GM19351 (cell line): ENCODE data around the gene PRR35.

Source experiments
- ATAC-seq: cut with Tn5 transposase; IDR thresholded peaks from one replicate; pipeline ENCODE4 v1.9.1; 2021; ENCODE audit warnings: mild to moderate bottlenecking, moderate library complexity; ENCODE audit not compliant: unreplicated experiment

Gene PRR35

DNA sequence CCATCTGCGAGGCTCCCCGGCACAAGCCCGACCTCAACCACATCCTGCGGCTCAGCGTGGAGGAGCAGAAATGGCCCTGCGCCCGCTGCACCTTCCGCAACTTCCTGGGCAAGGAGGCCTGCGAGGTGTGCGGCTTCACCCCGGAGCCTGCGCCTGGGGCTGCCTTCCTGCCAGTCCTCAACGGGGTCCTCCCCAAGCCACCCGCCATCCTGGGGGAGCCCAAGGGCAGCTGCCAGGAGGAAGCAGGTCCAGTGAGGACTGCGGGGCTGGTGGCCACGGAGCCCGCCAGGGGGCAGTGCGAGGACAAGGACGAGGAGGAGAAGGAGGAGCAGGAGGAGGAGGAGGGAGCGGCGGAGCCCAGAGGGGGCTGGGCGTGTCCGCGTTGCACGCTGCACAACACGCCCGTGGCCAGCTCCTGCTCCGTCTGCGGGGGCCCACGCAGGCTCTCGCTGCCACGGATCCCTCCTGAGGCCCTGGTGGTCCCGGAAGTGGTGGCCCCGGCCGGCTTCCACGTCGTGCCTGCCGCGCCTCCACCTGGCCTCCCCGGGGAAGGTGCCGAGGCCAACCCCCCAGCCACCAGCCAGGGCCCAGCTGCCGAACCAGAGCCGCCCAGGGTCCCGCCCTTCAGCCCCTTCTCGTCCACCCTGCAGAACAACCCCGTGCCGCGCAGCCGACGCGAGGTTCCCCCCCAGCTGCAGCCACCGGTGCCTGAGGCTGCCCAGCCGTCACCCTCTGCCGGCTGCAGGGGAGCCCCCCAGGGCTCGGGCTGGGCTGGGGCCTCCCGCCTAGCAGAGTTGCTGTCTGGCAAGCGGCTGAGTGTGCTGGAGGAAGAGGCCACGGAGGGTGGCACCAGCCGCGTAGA is 13.1 kb upstream of the PRR35 start:
- ATAC-seq, result no peak

DNA sequence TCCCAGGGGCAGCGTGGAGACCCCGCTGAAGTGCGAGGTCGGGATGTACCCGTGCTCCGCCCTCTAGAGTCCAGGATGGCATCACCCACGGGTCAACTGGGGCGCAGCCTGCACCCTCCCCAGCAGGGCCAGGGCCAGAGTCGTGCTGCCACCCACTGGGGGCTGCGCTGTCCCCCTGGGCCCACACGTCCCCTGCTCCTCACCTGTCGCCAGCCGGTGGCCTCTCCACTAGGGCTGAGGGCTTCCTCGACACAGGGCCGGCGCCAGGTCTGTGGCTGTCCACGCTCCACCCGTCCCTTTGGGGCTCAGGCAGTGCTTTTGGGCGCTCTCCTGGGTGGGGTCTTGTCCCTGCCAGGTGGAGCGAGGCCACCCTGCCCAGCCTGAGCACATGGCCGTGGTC is 11.6 kb upstream of the PRR35 start:
- no peak for ATAC-seq

DNA sequence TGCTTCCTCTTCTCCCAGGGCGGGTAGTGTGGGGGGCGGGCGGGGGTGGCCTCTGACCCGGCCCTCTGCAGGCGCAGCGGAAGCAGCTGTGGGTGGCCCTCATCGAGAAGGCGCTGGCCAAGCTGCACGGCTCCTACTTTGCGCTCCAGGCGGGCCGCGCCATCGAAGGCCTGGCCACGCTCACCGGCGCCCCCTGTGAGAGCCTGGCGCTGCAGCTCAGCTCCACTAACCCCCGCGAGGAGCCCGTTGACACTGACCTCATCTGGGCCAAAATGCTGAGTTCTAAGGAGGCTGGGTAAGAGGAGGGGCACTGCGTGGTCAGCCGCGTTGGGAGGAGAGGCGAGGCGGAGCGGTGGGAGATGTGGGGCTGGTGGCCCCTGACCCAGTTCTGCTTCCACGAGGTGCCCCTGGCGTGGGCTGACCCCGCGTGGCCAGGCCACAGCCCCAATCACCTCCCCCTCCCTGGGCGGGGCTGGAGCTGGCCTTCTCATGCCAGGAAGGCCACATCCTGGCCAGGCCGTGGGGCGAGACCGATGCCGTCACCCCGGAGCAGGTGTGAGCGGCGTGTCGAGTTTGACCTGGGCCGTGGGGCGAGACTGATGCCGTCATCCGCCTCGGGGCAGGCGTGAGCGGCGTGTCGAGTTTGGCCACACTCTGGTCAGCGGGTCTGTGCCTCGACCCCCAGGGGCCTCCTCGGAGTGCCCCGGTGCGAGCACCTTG is 10.5 kb upstream of the PRR35 start:
- ATAC-seq, result no peak

DNA sequence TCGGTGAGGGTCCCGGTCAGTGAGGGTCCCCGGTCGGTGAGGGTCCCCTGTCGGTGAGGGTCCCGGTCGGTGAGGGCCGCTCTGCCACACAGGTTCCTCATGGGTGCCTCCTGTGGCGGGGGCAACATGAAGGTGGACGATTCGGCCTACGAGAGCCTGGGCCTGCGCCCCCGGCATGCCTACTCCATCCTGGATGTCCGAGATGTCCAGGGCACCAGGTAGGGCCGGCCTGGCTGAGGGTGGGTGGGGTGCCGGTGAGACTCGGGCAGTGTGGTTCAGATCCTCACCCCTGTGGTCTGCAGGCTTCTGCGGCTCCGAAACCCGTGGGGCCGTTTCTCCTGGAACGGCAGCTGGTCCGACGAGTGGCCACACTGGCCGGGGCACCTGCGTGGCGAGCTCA is 9.0 kb upstream of the PRR35 start:
- ATAC-seq, result no peak

DNA sequence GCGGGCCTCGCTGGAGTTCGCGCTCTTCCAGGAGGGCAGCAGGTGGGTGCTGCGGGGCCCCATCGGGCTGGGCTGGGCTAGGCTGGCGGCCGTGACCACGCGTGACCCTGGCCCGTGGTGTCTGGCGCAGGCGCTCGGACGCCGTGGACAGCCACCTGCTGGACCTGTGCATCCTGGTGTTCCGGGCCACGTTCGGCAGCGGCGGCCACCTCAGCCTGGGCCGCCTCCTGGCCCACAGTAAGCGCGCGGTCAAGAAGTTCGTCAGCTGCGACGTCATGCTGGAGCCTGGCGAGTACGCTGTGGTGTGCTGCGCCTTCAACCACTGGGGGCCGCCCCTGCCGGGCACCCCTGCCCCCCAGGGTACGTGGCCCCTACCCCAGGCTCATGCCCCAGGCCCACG is 8.0 kb upstream of the PRR35 start:
- no peak for ATAC-seq

DNA sequence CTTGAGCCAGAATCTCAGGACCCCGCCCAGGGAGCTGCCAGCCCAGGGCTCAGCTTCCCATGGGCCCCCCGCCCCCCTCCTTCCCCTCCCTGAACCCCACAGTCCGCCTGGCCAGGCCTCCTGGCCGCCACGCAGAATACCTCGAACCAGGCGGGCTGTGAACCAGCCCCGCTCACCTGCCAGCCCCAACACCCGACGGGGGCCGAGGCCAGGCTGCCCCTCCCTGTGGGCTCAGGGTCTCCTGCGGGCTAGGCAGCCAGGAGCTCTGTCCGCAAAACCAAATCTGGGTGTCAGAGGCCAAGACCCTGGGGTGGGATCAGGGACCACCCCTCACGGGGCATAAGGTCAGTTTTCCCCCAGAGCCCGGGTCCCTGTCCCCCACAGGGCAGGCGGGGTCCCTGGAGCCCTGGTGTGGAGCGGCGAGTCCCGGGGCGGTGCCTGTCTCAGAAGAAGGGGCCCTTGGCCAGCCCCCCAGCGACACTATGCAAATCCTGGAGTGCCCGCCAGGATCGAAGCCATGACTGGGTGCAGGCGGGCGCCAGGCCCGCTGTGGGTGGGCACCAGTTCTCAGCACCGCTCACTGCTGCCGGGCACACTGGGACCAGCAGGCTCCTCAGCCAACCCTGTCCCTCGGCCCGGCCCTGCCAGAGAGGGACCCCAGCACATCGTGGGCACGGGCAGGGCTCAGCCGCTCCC is 6.4 kb upstream of the PRR35 start:
- no peak for ATAC-seq

DNA sequence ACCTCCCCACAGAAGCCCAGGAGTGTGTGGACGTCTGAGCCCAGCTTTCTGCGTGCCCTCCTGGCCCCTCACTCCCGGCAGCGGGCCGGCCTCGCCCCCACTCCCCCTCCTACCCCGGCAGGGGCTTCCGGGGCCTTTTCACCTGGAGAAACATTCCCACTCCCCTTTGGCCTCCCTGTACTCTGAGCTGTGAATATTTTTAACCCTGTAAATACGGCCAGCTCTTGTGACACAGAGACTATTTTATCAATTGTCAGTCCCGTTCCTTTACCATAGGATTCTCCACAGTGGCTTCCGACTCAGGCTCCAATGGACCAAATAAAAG is 5.9 kb upstream of the PRR35 start:
- no peak for ATAC-seq

DNA sequence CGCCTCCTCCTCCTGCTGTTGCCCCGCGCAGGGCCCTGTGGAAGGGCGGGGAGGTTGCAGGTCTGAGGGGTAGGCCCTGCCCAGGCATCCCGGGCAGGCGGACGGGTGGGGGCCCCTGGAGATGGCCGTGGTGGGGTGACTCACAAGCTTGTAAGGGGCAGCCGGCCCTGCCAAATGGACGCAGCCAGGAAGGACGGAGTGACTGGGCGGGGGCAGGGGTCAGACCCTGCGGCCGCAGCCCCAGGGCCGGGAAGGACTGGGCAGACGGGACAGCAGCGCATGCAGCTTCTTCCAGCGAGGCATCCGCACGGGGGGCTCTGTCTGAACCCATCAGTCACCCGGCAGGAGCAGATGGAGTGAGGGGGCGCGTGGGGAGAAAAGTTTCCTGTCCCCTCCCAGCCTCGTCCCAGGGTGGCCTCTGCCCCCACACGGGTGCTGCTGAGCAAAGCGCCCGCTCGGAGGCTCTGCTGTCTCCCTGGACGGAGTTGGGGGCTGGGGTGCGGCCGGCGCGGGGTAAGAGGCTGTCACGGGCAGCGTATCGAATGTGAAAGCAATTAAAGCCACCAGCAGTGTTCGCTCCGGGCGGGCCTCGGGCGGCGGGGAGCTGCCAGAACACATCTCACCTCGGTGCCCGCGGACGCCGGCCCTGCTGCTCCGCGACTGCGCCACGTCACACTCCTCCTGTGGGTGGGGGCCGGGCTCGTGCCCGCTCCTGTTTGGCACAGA is 5.4 kb upstream of the PRR35 start:
- ATAC-seq, result no peak

DNA sequence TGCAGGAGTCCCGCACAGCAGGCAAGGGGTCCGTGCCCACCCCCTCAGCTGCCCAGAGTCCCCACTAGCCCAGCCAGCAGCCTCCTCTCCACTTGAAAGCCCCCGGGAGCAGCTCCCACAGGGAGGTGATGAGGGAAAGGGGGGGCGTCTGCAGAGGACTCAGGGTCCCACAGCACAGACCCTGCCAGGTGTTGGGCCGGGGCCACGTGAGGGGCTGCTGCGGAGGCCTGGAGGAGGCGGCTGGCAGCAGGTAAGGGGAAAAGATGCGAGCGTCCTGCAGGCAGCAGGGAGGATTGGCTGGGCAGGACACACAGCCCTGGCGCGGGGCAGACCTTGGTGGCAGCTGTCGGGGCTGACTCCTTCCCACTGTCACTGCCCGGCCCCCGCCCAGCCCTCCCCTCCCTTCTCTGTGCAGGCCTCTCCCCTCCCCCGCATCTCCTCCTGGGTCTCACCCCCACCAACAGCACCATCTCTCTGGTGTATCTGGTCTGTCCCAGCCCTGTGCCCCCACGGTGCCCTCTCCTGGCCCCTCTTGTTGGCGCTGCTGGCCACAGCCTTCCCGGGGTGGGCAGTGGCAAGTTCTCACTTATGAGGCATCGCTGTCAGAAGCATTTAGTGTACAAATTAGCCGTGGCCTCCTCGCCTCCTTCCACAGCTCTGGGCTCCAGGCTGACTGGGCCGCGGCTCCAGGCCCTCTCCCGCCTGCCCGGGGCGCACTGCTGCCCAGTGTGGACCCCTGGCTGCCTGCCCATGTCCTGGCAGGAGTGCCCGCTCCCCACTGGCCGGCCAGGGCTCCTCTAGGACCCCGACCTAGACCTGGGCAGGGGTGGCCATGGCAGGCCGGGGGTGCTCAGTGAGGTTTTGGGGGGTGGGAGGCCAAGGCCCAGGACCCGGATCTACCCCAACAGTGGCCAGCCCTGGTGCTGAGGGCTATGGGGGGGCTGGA is 4.4 kb upstream of the PRR35 start:
- no peak for ATAC-seq

DNA sequence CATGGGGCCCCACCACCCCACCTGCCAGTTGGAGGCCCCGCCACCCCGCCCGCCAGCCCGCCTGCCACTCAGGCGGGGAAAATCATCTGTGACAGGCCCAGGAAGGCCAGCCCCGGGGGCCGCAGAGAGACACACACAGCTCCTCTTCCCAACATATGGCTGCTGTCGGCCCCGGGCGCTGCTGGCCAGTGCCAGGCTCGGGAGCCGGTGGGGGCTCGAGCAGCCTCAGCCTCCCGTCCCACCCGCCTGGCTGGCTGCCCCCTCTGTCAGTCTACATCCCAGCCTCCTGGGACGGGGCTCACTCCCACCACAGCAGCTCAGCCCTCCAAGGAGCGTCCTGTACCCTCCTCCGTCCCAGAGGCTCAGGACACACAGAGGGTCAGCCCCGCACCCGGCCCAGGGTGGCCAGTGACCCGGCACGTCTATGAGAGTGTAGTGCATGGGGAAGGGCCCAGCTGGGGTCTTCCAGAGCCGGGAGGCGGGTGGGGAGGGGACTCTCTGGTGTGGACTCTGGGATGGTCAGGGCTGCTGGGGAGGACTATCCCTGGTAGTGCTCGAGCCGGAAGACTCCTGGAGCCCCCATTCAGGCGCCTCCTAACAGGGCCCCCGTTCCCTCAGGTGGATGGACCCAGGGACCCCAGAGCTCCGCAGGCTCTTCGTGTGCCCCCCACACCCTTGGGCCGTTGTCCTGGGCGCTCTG is 3.6 kb upstream of the PRR35 start:
- no peak for ATAC-seq

DNA sequence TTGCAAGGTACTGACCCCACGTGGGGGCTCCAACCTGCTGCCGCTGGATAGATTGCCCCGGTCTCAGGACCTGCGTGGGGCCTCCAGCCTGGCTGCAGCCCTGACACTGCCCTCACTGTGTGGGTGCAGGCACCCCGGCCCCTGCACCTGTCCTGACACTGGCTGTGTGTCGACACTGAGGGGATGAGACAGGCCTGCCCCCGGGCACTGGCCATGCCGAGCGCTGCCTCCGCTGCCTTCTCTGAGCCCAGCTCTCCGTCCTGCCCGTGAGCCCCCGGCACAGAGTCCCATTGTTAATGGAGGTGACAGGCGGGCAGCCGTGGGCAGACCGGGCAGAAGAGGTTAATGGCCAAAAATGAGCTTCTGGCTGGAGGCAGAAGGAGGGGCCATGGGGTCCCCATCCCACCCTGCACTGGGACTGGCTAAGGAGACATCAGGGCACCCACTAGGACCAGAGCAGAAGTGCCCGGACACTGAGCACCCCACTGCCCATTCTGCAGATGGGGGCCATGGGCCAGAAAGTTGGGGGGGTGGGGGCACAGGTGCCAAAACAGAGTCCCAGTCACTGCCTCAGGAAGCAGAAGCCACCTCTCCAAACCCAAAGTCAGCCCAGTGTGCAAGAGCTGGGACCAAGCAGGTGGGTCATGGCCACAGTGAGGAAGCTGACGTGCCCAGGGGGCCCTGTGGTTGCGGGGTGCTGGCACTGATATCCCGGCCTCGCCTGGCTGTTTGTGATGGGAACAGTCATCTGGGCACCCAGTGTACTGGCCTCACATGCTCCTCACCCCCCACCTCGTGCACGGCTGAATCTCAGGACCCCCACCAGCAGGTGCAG is 2.5 kb upstream of the PRR35 start:
- ATAC-seq, result no peak

DNA sequence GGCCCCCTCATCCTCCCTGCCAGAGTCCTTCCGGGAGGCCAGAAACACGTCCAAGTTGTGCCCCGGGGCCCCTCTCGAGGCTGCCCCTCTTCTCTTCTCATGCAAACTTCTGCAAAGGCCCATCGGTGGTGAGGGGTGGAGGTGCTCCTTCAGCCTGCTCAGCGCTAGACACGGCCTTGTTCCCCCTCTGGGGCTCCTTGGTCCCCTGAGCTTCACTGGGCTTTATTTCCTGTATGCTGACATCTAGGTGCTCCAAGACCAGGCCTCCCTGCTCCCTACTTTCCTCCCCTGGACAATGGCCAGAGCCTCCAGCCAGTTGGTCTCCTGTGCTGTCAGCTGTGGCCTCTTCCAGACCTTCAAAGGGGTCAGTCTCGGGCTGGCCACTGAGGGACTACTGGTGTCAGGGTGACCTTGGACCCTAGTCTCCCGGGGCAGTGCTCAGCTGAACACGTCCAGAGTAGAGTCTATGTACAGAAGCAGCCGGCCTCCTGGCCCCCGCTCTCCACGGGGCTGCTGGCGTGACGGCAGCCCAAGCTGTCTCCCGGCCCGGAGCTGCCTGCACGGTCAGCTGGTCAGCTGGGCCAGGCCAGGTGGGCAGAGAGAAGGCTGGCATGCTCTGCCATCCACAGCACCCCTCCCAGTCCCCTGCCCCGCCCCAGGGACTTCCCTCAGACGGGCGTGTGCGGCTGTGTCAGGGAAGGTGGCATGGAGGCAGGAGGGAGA is 1.7 kb upstream of the PRR35 start:
- no peak for ATAC-seq

DNA sequence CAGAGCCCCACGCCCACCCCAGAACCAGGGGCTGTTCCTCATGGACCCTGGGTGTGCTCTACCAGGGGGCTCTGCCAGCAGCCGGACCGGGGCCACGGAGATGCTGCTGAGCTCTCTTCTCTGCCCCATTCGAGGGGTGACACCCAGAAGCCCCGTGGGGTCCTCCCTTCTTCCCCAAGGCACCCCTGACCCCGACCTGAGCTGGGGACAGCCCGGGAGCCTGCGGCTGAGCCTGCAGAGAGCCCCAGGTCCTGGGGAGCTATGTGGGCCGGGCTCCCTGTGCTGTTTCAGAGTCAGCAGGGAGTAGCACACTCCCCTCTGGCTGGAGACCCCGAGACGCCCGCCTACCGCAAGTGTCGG is 1.2 kb upstream of the PRR35 start:
- ATAC-seq, result no peak

DNA sequence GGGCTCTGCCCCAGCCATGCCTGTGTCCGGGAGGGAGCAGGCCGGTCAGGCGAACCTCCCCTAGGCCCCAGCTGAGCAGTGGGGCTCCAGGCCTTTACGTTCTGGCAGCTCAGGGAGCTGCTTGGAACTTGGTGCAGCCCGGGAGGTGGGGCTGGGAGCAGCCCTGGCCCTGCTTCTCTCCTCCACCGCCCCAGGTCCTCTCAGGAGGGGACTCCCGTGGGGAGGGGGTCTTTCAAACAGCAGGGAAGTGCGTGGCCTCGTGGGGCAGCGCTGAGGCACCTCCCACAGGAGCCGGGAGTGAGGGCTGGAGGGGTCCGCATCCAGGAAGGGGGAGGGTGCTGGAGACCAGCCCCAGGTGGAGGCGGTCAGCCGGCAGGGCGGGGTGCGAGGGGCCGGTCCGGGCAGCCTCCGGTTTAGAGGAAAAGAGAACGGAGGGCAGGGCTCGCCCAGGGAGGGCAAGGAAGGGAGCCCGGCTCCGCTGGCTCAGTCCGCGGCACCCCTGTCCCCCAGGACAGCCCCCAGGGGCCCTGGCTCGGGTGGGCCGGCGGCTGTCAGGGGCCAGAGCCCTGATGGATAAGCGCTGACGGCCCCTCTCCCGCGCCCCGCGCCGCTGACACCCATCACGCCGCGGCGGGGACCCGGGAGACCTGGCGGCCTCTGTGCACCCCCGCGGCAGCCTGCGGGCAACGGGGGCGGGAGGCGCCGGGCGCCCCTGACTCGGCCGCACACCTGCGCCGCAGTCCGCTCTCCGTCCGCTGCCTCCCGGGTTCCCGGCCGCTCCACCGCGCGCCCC is 587 bp upstream of the PRR35 start:
- no peak for ATAC-seq

DNA sequence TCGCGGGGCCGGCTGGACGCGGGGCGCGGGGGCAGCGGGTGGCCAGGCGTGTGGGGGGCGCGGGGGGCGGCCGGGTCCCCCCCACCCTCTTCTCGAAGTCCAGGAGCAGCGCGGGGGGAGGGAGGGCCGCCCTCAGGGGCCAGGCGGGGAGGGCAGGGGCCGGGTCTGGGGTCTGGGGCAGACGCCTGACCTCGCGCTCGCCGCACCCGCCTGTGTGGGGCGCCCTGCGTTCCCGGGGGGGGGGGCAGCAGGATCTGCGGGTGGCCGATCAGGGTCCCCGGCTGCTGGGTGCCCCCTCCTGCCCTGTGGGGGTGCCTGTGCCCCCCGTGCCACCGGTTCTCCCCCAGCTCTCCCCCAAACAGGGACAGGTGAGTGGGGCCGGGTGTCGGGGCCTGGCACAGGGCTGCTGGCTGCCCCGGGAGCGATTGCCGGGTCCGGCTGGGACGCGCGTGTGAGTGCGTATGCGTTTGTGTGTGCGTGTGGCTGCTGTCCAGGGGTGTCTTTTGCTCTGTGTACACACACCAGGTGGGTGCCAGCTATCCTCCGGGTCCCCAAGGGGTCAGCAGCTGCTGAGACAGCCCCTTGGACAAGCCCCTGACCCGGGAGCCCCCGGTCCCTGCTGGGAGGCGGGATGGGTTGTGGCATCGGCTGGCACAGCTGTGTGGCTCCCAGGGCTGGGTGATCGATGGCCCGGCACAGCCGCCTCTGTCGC is 663 bp downstream of the PRR35 start:
- no peak for ATAC-seq

DNA sequence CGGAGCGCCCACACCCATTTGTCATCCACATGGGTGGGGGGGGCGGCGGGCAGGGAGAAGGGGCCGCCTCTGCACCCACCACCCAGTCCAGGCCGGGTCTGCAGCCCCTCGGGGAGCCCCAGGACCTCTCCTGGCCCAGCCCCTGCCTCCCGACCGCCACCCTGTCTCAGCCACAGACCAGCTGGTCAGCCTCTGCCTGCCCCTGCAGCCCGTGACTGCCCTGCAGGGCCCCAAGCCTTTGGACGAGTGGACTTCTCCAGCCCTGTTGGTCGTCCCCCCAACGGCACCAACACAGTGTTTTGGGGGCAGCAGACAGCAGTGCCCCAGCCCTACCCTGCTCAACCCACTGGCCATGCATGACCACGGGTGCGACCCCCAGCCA is 1.2 kb downstream of the PRR35 start:
- no peak for ATAC-seq
